ENCODE measurements around the gene AGBL4. TPM values are rescaled to one million over a fixed set of nuclear protein-coding genes. Genes with fewer than 3 reads are reported as not detected.

Gene AGBL4
- polyA plus RNA-seq, 3 donors: 0.05 TPM; not detected in 2

- no peaks in the 10 kb centered on the region for H3K27me3 ChIP-seq (ENCODE audit: control insufficient read depth in 2 of 2, insufficient read depth in 2 of 2, low read length in 2 of 2)
- H3K4me1 ChIP-seq (ENCODE audit: control insufficient read depth in 1 of 2, insufficient read depth in 2 of 2, low read length in 2 of 2): no peaks in the 10 kb centered on the region
- peaks cover 3 to 7% (median 3%) of the 10 kb centered on the region in 3 donors for H3K27me3 Mint-ChIP-seq (ENCODE audit: low read depth in 3 of 3)
- TF ChIP-seq, protein P1, sequence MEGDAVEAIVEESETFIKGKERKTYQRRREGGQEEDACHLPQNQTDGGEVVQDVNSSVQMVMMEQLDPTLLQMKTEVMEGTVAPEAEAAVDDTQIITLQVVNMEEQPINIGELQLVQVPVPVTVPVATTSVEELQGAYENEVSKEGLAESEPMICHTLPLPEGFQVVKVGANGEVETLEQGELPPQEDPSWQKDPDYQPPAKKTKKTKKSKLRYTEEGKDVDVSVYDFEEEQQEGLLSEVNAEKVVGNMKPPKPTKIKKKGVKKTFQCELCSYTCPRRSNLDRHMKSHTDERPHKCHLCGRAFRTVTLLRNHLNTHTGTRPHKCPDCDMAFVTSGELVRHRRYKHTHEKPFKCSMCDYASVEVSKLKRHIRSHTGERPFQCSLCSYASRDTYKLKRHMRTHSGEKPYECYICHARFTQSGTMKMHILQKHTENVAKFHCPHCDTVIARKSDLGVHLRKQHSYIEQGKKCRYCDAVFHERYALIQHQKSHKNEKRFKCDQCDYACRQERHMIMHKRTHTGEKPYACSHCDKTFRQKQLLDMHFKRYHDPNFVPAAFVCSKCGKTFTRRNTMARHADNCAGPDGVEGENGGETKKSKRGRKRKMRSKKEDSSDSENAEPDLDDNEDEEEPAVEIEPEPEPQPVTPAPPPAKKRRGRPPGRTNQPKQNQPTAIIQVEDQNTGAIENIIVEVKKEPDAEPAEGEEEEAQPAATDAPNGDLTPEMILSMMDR (IDR thresholded peaks at IDR 0.05): no peak
- no peaks in the 10 kb centered on the region for H3K36me3 Mint-ChIP-seq
- H3K27ac ChIP-seq (ENCODE audit: low read depth in 1 of 2, low read length in 2 of 2): no peak overlapping the region
- no peak for DNase-seq
- no peaks in the 10 kb centered on the region for H3K9me3 ChIP-seq (replicated peaks in 1 of 2; ENCODE audit: control insufficient read depth in 1 of 2, insufficient read depth in 1 of 2, low read length in 2 of 2)
- no peak overlapping the region for H2AFZ ChIP-seq (ENCODE audit: insufficient read depth, low read depth, low read length, poor library complexity, severe bottlenecking)
- H3K4me3 ChIP-seq (replicated peaks in 1 of 3; ENCODE audit: low read depth in 2 of 3, low read length in 3 of 3): no peak overlapping the region
- intact Hi-C loops (cut with micrococcal nuclease): no loop called here
- no peaks in the 10 kb centered on the region for H3K36me3 ChIP-seq (replicated peaks in 1 of 2; ENCODE audit: control insufficient read depth in 1 of 2, insufficient read depth in 2 of 2, low read length in 2 of 2)
- H3K4me2 ChIP-seq (replicated peaks; ENCODE audit: extremely low read depth, low read length, poor library complexity, severe bottlenecking): no peak overlapping the region
- H3K27ac Mint-ChIP-seq: no peak overlapping the region
- H3K79me2 ChIP-seq (ENCODE audit: insufficient read depth, low read length): no peaks in the 10 kb centered on the region
- no peak overlapping the region for H3K9ac ChIP-seq (ENCODE audit: insufficient read depth, low read length, poor library complexity, severe bottlenecking)
- no peaks in the 10 kb centered on the region for H3K4me1 Mint-ChIP-seq
- peaks cover 0 to 2% (median 0%) of the 10 kb centered on the region in 7 donors for H3K9me3 Mint-ChIP-seq
- no peaks in the 10 kb centered on the region for H4K20me1 ChIP-seq (ENCODE audit: insufficient read depth, low read length)
- no peak overlapping the region for H3K4me3 Mint-ChIP-seq
Observed at GRCh38 chr1:48492392-48492791, 1531.4 kb downstream of the AGBL4 start.

DNA sequence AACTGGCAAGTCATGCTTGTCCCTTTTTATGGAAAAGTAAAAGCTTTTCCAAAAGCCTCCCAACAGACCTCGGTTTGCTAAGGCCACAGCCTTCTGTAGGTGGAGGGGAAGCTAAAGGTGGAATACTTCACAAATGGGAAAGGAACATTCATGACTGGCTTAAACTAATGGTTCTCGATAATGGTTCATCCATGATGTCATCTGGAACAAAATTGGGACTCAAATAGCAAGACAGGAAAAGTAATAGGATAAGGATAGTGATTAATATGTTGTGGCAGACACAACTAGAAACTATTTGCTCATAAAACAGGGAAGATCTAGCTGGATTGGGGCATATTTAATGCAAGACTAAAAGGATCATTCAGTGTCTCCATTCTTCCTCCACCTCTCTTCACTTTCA, 1535.0 kb downstream of the AGBL4 start:
- no peak overlapping the region for H3K4me3 Mint-ChIP-seq

More for the DNA sequence above, 1535.0 kb downstream of the AGBL4 start:
- no peaks in the 10 kb centered on the region for H4K20me1 ChIP-seq (ENCODE audit: insufficient read depth, low read length)
- H2AFZ ChIP-seq (ENCODE audit: insufficient read depth, low read depth, low read length, poor library complexity, severe bottlenecking): no peak overlapping the region
- TF ChIP-seq, protein P1 (IDR thresholded peaks at IDR 0.05): no peak
- peaks cover 3 to 5% (median 3%) of the 10 kb centered on the region in 3 donors for H3K27me3 Mint-ChIP-seq (ENCODE audit: low read depth in 3 of 3)
- no peak overlapping the region for H3K4me2 ChIP-seq (replicated peaks; ENCODE audit: extremely low read depth, low read length, poor library complexity, severe bottlenecking)
- H3K9ac ChIP-seq (ENCODE audit: insufficient read depth, low read length, poor library complexity, severe bottlenecking): no peak overlapping the region
- H3K4me1 Mint-ChIP-seq: no peaks in the 10 kb centered on the region
- no peaks in the 10 kb centered on the region for H3K36me3 Mint-ChIP-seq
- intact Hi-C loops (cut with micrococcal nuclease): no loop called here
- no peaks in the 10 kb centered on the region for H3K36me3 ChIP-seq (replicated peaks in 1 of 2; ENCODE audit: control insufficient read depth in 1 of 2, insufficient read depth in 2 of 2, low read length in 2 of 2)
- no CpG with 5 or more reads among the region's 2 CpGs for WGBS (ENCODE audit: insufficient coverage)
- no peak overlapping the region for H3K27ac ChIP-seq (ENCODE audit: low read depth in 1 of 2, low read length in 2 of 2)
- no peak for DNase-seq
- no peaks in the 10 kb centered on the region for H3K79me2 ChIP-seq (ENCODE audit: insufficient read depth, low read length)
- peaks cover 0 to 2% (median 0%) of the 10 kb centered on the region in 7 donors for H3K9me3 Mint-ChIP-seq
- no peak overlapping the region for H3K4me3 ChIP-seq (replicated peaks in 1 of 3; ENCODE audit: low read depth in 2 of 3, low read length in 3 of 3)
- H3K4me1 ChIP-seq (ENCODE audit: control insufficient read depth in 1 of 2, insufficient read depth in 2 of 2, low read length in 2 of 2): no peaks in the 10 kb centered on the region
- no peaks in the 10 kb centered on the region for H3K9me3 ChIP-seq (replicated peaks in 1 of 2; ENCODE audit: control insufficient read depth in 1 of 2, insufficient read depth in 1 of 2, low read length in 2 of 2)
- no peak overlapping the region for H3K27ac Mint-ChIP-seq
- no peaks in the 10 kb centered on the region for H3K27me3 ChIP-seq (ENCODE audit: control insufficient read depth in 2 of 2, insufficient read depth in 2 of 2, low read length in 2 of 2)

Small RNA genes within 50 kb of the gene (small RNA-seq; reads per million reads assigned to genes)
- not detected for gene AL390023.1 (ENCODE audit: insufficient read length, low read depth)

Other genes starting within 250 kb of the AGBL4 start
- not detected for gene ELAVL4, start 85.0 kb upstream of the AGBL4 start, polyA plus RNA-seq